AG09309 (cell line): ENCODE data around the gene GZF1.

Experiments used
- DNase-seq: peaks from one replicate; pipeline ENCODE4 v3.0.0-alpha.2; 2010; ENCODE audit warnings: low read depth
- H3K4me3 ChIP-seq: 2 replicates; pipeline ENCODE4 v1.5.1; 2011; ENCODE audit warnings: mild to moderate bottlenecking, low read depth, low read length, moderate library complexity; ENCODE audit not compliant: control insufficient read depth
- TF ChIP-seq, protein P1 (sequence below): IDR thresholded peaks from 2 replicates; pipeline ENCODE4 v1.5.1; 2011; ENCODE audit warnings: mild to moderate bottlenecking, low read depth, low read length, inconsistent platforms; ENCODE audit not compliant: insufficient read depth, control insufficient read depth; ENCODE audit errors: missing control alignments

Gene GZF1

GRCh38 chr20:23332467-23332866, 29.5 kb upstream of the GZF1 start:
- DNase-seq, result no peak
- H3K4me3 ChIP-seq, result no peak overlapping the region
- TF ChIP-seq, protein P1, sequence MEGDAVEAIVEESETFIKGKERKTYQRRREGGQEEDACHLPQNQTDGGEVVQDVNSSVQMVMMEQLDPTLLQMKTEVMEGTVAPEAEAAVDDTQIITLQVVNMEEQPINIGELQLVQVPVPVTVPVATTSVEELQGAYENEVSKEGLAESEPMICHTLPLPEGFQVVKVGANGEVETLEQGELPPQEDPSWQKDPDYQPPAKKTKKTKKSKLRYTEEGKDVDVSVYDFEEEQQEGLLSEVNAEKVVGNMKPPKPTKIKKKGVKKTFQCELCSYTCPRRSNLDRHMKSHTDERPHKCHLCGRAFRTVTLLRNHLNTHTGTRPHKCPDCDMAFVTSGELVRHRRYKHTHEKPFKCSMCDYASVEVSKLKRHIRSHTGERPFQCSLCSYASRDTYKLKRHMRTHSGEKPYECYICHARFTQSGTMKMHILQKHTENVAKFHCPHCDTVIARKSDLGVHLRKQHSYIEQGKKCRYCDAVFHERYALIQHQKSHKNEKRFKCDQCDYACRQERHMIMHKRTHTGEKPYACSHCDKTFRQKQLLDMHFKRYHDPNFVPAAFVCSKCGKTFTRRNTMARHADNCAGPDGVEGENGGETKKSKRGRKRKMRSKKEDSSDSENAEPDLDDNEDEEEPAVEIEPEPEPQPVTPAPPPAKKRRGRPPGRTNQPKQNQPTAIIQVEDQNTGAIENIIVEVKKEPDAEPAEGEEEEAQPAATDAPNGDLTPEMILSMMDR, result no peak

GRCh38 chr20:23334111-23334510, 27.9 kb upstream of the GZF1 start:
- DNase-seq, result no peak
- no peak overlapping the region for H3K4me3 ChIP-seq
- TF ChIP-seq, protein P1, result no peak

- H3K4me3 ChIP-seq, result no peak overlapping the region
- DNase-seq, result no peak
- TF ChIP-seq, protein P1, result no peak
These were observed 26.5 kb upstream of the GZF1 start for GRCh38 chr20:23335521-23335920.

DNA sequence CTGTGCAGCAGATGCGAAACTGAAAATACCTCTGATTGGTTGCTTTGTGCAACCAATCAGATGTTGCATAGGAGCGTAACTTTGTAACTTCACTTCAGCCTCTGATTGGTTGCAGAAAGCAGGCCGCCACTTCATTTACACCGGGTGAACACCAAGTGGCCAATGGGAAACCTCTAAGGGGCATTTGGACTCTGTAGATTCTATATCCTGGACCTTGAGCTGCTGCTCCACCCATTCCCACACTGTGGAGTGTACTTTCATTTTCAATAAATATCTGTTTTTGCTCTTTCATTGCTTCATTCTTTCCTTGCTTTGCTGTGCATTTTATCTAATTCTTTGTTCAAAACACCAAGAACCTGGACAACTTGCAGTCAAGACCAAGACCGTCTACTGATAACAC, 25.5 kb upstream of the GZF1 start:
- no peak overlapping the region for H3K4me3 ChIP-seq
- DNase-seq, result no peak
- TF ChIP-seq, protein P1, result no peak

GRCh38 chr20:23337312-23337711, 24.7 kb upstream of the GZF1 start:
- DNase-seq, result no peak
- TF ChIP-seq, protein P1, result no peak
- no peak overlapping the region for H3K4me3 ChIP-seq

DNA sequence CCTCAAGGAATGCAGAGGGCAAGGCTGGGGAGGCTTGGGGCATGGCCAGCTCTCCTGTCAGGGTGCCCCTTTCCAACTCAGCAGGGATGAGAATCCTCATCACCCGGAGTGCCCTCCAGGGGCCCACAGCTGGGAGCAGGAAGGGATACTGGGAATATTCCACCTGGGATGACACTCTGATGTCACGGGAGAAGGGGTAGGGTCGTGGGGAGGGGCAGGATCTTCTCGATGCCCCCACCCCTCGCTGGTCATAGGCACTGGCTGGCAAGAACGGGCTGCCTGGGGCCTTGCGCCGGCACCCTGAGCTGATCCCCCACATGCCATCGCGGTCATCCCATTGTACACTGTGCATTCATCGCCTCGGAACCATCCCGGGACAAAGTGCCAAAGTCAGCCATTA, 22.0 kb upstream of the GZF1 start:
- no peak for DNase-seq
- H3K4me3 ChIP-seq, result no peak overlapping the region
- TF ChIP-seq, protein P1, result no peak

DNA sequence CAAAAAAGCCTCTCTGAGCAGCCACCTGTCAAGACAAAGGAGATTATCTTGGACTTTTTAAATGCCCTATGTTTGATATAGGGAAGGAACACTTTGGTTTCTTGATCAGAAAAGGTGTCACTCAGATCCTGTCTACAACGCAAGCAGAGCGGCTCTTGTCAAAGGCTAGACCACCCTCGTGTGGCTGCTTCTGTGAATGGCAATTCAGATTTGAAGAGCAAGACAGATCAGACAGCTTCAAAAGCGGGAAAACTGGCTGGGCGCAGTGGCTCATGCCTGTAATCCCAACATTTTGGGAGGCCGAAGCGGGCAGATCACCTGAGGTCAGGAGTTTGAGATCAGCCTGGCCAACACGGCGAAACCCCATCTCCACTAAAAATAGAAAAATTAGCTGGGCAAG, 21.5 kb upstream of the GZF1 start:
- TF ChIP-seq, protein P1, result peak; percentile 74
- DNase-seq, result peak; percentile 28
- no peak overlapping the region for H3K4me3 ChIP-seq
